Epithelial cell of proximal tubule (primary cell): ENCODE results near the gene DLG5. TPM values are rescaled to one million over a fixed set of nuclear protein-coding genes. Genes with fewer than 3 reads are reported as not detected.

Experiments
- DNase-seq: peaks from one replicate; pipeline ENCODE4 v3.0.0-alpha.2; 2011; ENCODE audit warnings: low read depth
- H3K4me3 ChIP-seq: 2 replicates; pipeline ENCODE4 v1.5.1; 2011; ENCODE audit warnings: low read depth, mild to moderate bottlenecking, low read length
- total RNA-seq: library from RNA; depleted of rRNA; stranded (reverse); fragments of >200 nt; gene quantifications from 2 replicates; pipeline ENCODE4 v1.2.3, GENCODE V29; 2015
- TF ChIP-seq, protein P1 (sequence below): conservative IDR thresholded peaks from 2 replicates; pipeline ENCODE4 v1.5.1; 2012; ENCODE audit warnings: low read depth, mild to moderate bottlenecking, low read length

DLG5 gene
- total RNA-seq, 1 donor from 2014 or later: 23.4 TPM

DNA sequence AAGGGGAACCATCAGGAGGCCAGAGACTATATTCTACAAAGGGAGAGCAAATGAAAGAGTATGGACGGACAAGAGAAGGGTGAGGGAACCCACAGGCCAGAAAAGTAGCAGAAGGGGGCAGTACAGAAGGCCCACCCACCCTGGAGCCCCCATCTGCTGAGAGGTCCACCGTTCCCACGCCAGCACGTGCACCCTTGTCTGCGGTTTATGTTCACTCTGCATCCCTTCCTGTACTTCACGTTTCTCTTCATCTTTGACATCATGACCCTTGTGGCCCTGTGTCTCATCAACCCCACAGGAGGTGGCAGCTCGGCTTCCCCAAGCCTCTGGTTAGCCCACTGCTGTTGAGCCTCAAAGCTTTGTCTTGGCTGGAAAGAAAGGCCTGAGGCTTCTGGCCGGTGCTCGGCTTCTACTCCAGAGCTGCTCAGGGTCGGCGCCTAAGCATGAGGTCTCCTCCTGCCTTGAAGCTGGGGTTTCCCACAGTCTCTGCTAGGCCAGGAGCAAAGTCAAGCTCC is 138.0 kb downstream of the DLG5 start:
- TF ChIP-seq, protein P1, sequence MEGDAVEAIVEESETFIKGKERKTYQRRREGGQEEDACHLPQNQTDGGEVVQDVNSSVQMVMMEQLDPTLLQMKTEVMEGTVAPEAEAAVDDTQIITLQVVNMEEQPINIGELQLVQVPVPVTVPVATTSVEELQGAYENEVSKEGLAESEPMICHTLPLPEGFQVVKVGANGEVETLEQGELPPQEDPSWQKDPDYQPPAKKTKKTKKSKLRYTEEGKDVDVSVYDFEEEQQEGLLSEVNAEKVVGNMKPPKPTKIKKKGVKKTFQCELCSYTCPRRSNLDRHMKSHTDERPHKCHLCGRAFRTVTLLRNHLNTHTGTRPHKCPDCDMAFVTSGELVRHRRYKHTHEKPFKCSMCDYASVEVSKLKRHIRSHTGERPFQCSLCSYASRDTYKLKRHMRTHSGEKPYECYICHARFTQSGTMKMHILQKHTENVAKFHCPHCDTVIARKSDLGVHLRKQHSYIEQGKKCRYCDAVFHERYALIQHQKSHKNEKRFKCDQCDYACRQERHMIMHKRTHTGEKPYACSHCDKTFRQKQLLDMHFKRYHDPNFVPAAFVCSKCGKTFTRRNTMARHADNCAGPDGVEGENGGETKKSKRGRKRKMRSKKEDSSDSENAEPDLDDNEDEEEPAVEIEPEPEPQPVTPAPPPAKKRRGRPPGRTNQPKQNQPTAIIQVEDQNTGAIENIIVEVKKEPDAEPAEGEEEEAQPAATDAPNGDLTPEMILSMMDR: no peak
- no peak overlapping the region for H3K4me3 ChIP-seq
- no peak for DNase-seq

DNA sequence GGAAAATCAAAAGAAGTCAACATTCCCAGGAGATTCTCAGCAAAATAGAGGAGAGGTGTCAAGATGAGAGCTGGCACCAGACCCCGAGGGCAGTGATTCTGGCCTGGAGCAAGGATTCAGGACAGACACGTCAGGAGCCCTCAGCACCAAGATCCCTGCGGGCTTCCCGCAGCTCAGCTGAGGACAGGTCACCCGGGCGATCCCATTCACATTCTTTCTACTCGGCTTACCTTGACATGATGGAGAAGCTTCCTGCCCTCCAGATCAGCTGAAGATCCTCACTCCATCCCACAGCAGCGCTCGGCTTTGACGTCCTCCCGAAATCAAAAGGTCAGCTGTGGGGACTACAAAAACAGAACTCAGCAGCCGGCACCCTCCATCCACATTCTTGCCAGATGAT is 139.1 kb downstream of the DLG5 start:
- no peak overlapping the region for H3K4me3 ChIP-seq
- TF ChIP-seq, protein P1: no peak
- no peak for DNase-seq

DNA sequence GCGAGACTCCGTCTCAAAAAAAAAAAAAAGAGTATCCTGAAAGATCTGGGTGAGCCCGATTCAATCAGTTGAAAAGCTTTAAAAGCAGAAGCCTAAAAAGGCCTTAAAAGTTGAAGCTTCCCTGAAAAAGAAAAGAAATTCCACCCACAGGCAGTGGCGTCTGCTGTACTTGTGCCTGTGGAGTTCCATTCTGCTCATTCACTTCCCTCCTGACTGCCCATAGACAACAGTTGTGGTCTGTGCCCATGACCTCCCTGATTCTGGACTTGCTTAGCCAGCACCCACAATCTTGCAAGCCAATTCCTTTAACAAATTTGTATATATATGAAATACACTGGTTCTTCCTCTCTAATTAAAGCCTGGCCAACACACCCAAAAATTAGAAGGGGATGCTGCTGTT is 141.7 kb downstream of the DLG5 start:
- TF ChIP-seq, protein P1: no peak
- DNase-seq: peak; percentile 62
- H3K4me3 ChIP-seq: no peak overlapping the region

DNA sequence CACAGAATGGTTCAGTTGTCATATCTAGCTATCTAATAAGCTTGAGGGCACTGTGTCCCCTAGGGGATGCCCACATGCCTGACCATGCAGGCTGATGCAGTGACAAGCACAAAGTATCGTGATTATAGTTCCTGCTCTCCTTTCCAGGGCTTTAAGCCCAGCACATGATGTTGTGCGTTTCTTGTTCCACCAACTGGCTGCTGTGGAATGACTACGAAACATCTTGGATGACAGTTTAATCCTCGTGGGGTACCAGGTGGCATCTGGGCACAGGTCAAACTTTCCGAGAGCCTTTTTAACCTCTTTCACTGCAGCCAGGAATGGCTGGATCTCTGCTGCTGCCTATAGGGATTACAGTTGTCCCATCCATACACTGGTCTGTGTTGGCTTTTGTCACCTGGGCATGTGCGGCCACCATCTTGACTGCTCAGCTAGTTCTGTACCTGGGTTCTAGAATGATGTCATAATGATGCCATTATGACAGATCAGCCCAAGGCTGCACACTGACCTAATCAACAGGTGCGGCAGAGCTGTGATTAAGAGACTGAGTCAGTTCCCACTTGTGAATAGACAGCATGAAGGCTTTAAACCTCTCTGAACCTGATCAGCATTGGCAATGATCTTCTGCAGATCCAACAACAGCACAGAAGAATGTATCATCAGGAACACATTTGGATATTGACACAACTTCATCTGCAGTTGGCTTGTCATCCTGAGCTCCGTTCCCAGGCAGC is 144.1 kb downstream of the DLG5 start:
- DNase-seq: no peak
- no peak overlapping the region for H3K4me3 ChIP-seq
- TF ChIP-seq, protein P1: no peak

DNA sequence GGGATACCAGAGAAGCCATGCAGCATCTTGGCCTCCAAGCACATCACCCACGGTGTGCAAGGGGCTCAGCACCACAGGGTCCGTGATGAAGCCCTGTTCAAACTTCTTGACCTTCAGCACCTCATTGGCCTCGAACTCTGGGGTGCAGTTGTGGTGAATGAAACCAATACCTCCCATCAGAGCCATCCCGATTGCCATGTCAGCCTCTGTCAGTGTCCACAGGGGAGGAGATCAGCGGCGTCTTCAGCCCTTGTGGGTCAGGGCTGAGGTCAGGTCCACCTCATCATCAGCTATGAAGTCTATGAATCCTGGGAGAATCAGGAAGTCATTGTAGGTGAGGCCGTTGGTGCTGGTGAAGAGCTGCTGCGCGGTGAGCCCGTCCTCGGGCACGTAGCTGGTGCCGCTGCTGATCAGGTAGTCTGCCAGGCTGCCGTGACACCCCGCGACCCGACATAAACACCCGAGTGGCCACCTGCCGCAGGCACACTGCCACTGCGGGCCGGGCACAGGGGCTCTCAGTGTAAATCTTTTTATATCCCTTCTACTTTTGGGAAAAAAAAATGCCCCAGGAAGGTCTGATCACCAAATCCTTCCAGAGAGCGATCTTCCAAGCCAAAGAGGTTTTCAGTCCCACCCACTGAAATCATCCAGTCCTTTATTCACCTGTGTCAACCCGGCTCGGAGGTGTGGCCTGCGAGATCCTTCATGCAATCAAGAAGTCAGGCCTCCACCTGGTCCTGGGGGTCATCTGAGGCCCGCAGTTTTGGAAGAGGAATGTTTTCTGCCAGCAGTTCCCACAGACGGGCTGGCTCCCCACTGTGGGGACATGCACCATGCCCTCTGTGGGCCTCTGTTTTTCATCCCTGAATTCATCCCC is 144.9 kb downstream of the DLG5 start:
- TF ChIP-seq, protein P1: no peak
- no peak overlapping the region for H3K4me3 ChIP-seq
- DNase-seq: no peak

DNA sequence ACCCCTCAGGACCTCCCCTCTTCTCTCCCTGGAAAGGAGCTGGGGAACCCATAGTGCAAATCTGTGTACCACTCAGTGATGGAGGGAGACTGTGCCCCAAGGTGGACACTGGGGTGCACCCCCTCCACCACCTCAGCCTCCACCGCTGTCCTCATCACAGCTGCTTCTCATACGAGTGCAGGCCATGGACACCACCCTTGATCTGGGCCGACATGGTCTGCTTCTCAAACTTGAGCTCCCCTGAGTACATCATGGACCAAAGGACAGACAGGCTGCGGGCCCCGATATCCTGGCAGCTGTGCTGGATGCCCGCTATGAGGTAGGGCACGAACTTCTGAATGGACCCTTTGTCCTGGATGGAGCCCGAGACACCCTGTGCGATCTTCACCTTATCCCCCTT is 146.4 kb downstream of the DLG5 start:
- no peak overlapping the region for H3K4me3 ChIP-seq
- TF ChIP-seq, protein P1: no peak
- no peak for DNase-seq
